Liver (tissue), 3 donors: Measurements from ENCODE around the gene ECHDC3.

Experiments used
- ATF3 ChIP-seq: IDR thresholded peaks from 2 replicates; pipeline ENCODE4 v1.6.1; 2016; ENCODE audit warnings: antibody characterized with exemption
- CTCF ChIP-seq: fragments of 150-350 bp; IDR thresholded peaks from 2 replicates; pipeline ENCODE4 v1.5.1; 2017; ENCODE audit warnings: improper control_type of control experiment, low read depth, low read length; ENCODE audit not compliant: missing input control
- FOXA2 ChIP-seq: IDR thresholded peaks from 2 replicates; pipeline ENCODE4 v1.6.1; 2016; ENCODE audit warnings: antibody characterized with exemption
- HNF4A ChIP-seq, 2 donors: conservative IDR thresholded peaks; 2 replicates each; pipeline ENCODE4 v1.6.1; 2016; ENCODE audit warnings: antibody characterized with exemption in 2 of 2, mild to moderate bottlenecking in 2 of 2
- JUND ChIP-seq, 2 donors: IDR thresholded peaks; 2 replicates each; pipeline ENCODE4 v1.6.1; 2016; ENCODE audit warnings: antibody characterized with exemption in 2 of 2
- MAX ChIP-seq: IDR thresholded peaks from 2 replicates; pipeline ENCODE4 v1.6.1; 2016; ENCODE audit warnings: antibody characterized with exemption
- REST ChIP-seq: IDR thresholded peaks from 2 replicates; pipeline ENCODE4 v1.6.1; 2016; ENCODE audit warnings: antibody characterized with exemption, mild to moderate bottlenecking
- RXRA ChIP-seq, 2 donors: IDR thresholded peaks; 2 replicates each; pipeline ENCODE4 v1.6.1; 2017 to 2018; ENCODE audit warnings: antibody characterized with exemption in 2 of 2, mild to moderate bottlenecking in 1 of 2
- SP1 ChIP-seq: IDR thresholded peaks from 2 replicates; pipeline ENCODE4 v1.6.1; 2018; ENCODE audit warnings: antibody characterized with exemption, mild to moderate bottlenecking
- TAF1 ChIP-seq: conservative IDR thresholded peaks from 2 replicates; pipeline ENCODE4 v1.6.1; 2016; ENCODE audit warnings: antibody characterized with exemption, mild to moderate bottlenecking
- YY1 ChIP-seq: IDR thresholded peaks from 2 replicates; pipeline ENCODE4 v1.6.1; 2016; ENCODE audit warnings: antibody characterized with exemption, mild to moderate bottlenecking
- ZBTB33 ChIP-seq: IDR thresholded peaks from 2 replicates; pipeline ENCODE4 v1.6.1; 2016; ENCODE audit warnings: antibody characterized with exemption
- donor health status: healthy.
- donor health status: healthy.

GRCh38 chr10:11716686-11717085, 25.5 kb upstream of the ECHDC3 start:
- no peak for TF ChIP-seq CTCF
- TF ChIP-seq TAF1 = no peak
- no peak for TF ChIP-seq MAX
- no peak for TF ChIP-seq SP1
- no peak for TF ChIP-seq RXRA (IDR thresholded peaks at IDR 0.05)
- TF ChIP-seq FOXA2 = no peak
- TF ChIP-seq ZBTB33 = no peak
- no peak for TF ChIP-seq YY1
- no peak for TF ChIP-seq JUND (IDR thresholded peaks at IDR 0.05)
- no peak for TF ChIP-seq REST
- TF ChIP-seq HNF4A (conservative IDR thresholded peaks at IDR 0.05) = no peak
- no peak for TF ChIP-seq ATF3
